ENCODE measurements around the gene SEH1L. TPM values are rescaled to one million over a fixed set of nuclear protein-coding genes. Genes with fewer than 3 reads are reported as not detected.
"Not testable (repeated sequence)": the region's sequence is repeated elsewhere in the genome, so short reads cannot be mapped to it uniquely, and the experiment has no call there.

SEH1L gene
- total RNA-seq = 34.1 to 37.5 TPM (median 36.3 TPM) in 3 replicates
- long read RNA-seq, transcript SEH1L-201 (9 exons, 3,494 nt) = major isoform, 34 of 44 reads
- long read RNA-seq, partial matches to known transcripts = 7 of 44 reads
- long read RNA-seq, other reads (novel, unspliced or antisense) = 3 of 44 reads

GRCh38 chr18:12947285-12948049 lies at the start of gene SEH1L:
SEH1L (plus strand) TSS chr18:12948011; CDS start chr18:12948122, 111 bp downstream.
- peaks cover 53% of the 10 kb centered on the region for H3K4me1 Mint-ChIP-seq (ENCODE audit: low read depth)
- H3K27me3 Mint-ChIP-seq (ENCODE audit: low read depth) = no peaks in the 10 kb centered on the region
- no peak for TF ChIP-seq CTCF (IDR thresholded peaks at IDR 0.05)
- H3K36me3 Mint-ChIP-seq (ENCODE audit: low read depth) = no peaks in the 10 kb centered on the region
- peak within 1 kb of the TSS; percentile 96 for H3K4me3 Mint-ChIP-seq (ENCODE audit: unreplicated experiment)
- peak; percentile 100 for DNase-seq (ENCODE audit: low spot score)
- H3K27ac Mint-ChIP-seq (ENCODE audit: unreplicated experiment) = peak within 1 kb of the TSS; percentile 100
- no peaks in the 10 kb centered on the region for H3K9me3 Mint-ChIP-seq (ENCODE audit: low read depth)

GRCh38 chr18:12901208-12901607 lies 46.6 kb upstream of the SEH1L start:
- H3K36me3 Mint-ChIP-seq (ENCODE audit: low read depth); H3K4me1 Mint-ChIP-seq (ENCODE audit: low read depth); DNase-seq (ENCODE audit: low spot score); H3K27me3 Mint-ChIP-seq (ENCODE audit: low read depth); H3K4me3 Mint-ChIP-seq (ENCODE audit: unreplicated experiment); H3K27ac Mint-ChIP-seq (ENCODE audit: unreplicated experiment); H3K9me3 Mint-ChIP-seq (ENCODE audit: low read depth): not testable (repeated sequence)

GRCh38 chr18:12904012-12904516 lies 43.7 kb upstream of the SEH1L start:
- Mint-ChIP-seq H3K36me3 (ENCODE audit: low read depth) (no peaks in the 10 kb centered on the region), H3K27ac (ENCODE audit: unreplicated experiment) (no peak overlapping the region), H3K9me3 (ENCODE audit: low read depth) (no peaks in the 10 kb centered on the region), H3K27me3 (ENCODE audit: low read depth) (no peaks in the 10 kb centered on the region), H3K4me3 (ENCODE audit: unreplicated experiment) (no peak overlapping the region), H3K4me1 (ENCODE audit: low read depth) (peaks cover 38% of the 10 kb centered on the region)
- no peak for TF ChIP-seq CTCF (IDR thresholded peaks at IDR 0.05)
- DNase-seq (ENCODE audit: low spot score) = no peak

- no peaks in the 10 kb centered on the region for H3K27me3 Mint-ChIP-seq (ENCODE audit: low read depth)
- no peak for DNase-seq (ENCODE audit: low spot score)
- no peaks in the 10 kb centered on the region for H3K36me3 Mint-ChIP-seq (ENCODE audit: low read depth)
- TF ChIP-seq CTCF (IDR thresholded peaks at IDR 0.05) = no peak
- peak overlapping the region; percentile 31 for H3K4me3 Mint-ChIP-seq (ENCODE audit: unreplicated experiment)
- peak overlapping the region; percentile 99 for H3K27ac Mint-ChIP-seq (ENCODE audit: unreplicated experiment)
- no peaks in the 10 kb centered on the region for H3K9me3 Mint-ChIP-seq (ENCODE audit: low read depth)
- H3K4me1 Mint-ChIP-seq (ENCODE audit: low read depth) = peaks cover 45% of the 10 kb centered on the region
Measured at GRCh38 chr18:12906119-12906518, 41.7 kb upstream of the SEH1L start.

GRCh38 chr18:12906773-12907172 lies 41.0 kb upstream of the SEH1L start:
- H3K27ac Mint-ChIP-seq (ENCODE audit: unreplicated experiment) = peak overlapping the region; percentile 99
- TF ChIP-seq CTCF (IDR thresholded peaks at IDR 0.05) = no peak
- H3K27me3 Mint-ChIP-seq (ENCODE audit: low read depth) = no peaks in the 10 kb centered on the region
- no peaks in the 10 kb centered on the region for H3K9me3 Mint-ChIP-seq (ENCODE audit: low read depth)
- DNase-seq (ENCODE audit: low spot score) = no peak
- peaks cover 45% of the 10 kb centered on the region for H3K4me1 Mint-ChIP-seq (ENCODE audit: low read depth)
- peak overlapping the region; percentile 67 for H3K4me3 Mint-ChIP-seq (ENCODE audit: unreplicated experiment)
- H3K36me3 Mint-ChIP-seq (ENCODE audit: low read depth) = no peaks in the 10 kb centered on the region
